GDM1 (cell line): Measurements from ENCODE around the gene ERICH4.
A peak's percentile ranks its signal among the peaks of the same experiment; 100 is the strongest.
"Not testable (repeated sequence)": the region's sequence is repeated elsewhere in the genome, so short reads cannot be mapped to it uniquely, and the experiment has no call there.

Experiments used
- DNase-seq: peaks from one replicate; lab custom pipeline; 2025; lab: John Stamatoyannopoulos, UW

The ERICH4 gene

DNA sequence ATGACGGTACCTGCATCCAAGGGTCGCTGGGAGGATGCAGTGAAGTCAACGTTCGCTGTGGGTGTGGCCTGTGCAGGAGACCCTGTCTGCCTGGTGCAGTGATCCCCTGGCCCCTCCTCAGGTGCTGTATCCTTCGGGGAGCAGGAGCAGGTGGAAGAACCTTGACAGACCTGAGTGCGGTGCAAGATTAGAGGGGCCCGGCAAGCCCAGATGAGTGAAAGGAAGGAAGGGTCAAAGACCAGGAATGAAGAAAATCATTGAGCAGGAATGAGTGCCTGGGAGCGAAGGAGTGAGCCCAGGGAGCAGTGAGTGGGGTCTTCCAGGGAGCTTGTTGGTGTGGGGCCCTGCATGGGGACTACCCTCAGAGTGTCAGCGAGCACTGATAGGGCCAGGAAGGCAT lies 28.5 kb upstream of the ERICH4 start:
- no peak for DNase-seq

DNA sequence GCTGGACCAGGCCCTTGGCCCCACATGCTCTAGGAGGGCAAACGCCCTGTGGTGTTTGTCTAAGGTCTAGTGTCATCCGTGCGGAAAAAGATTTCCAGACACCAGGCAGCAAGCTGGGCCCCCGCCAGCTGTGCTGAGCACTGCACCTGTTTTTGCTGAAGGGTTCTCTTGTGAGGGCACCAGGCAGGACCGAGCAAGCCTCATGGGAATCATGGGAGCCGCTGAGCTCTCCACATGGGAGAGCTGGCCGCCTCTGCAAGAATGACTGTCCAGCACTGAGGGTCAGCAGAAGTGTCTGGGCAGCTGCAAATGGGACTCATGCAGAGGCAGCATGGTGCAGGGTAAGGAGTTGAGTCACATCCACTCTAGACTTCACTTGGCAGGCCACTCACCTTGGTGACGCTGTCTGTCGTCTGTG lies 27.8 kb upstream of the ERICH4 start:
- no peak for DNase-seq

DNA sequence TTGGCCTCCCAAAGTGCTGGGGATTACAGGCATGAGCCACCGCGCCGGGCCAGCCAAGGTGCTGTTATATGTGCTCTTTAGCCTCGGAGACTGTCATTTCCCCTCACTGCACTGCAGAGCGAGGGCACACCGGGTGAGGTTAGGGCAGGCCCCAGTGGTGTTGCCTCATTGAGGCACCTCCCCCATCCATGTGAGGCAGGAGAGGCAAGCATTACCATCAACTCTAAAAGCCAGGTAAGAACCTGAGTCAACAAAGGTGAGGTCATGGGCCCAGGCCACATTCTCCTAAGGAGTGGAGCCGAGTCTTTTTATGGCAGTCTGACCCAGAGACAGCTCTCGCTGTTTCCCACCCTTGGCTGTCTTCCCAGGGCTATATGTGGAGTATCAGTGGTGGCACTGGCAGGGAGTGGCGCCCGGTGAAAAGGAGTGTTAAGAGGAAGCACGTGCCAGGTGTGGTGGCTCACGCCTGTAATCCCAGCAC lies 26.7 kb upstream of the ERICH4 start:
- no peak for DNase-seq

DNA sequence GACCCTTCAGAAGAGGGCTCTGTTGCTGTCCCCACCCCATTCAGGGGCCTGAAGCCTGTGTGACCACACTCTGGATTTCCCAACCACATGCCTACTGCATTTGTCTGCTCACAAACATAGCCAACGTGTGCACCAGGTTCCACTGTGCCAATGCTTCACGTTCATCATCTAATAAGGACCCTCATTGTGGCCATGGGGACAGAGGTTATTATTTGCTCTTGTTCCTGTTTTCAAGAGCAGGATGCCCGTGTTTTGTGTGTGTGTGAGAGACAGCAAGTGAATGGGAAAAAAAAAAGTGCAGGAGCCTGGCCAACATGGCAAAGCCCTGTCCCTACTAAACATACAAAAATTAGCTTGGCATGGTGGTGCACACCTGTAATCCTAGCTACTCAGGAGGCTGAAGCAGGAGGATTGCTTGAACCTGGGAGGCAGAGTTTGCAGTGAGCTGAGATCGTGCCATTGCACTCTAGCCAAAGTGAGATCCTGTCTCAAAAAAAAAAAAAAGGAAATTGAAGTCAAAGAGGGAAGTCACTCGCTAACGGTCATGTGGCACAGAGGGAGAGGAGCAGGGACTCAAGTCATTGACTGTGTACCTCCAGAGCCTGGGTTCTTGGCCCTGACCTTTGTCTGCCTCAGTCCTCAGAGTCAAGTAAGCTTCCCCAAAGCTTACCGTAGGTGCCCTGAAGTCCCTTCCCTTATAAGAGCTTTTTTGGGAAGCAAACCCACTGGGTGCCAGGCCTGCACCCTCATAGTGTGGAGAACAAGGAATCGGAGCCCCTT lies 22.7 kb upstream of the ERICH4 start:
- DNase-seq = peak; percentile 65

DNA sequence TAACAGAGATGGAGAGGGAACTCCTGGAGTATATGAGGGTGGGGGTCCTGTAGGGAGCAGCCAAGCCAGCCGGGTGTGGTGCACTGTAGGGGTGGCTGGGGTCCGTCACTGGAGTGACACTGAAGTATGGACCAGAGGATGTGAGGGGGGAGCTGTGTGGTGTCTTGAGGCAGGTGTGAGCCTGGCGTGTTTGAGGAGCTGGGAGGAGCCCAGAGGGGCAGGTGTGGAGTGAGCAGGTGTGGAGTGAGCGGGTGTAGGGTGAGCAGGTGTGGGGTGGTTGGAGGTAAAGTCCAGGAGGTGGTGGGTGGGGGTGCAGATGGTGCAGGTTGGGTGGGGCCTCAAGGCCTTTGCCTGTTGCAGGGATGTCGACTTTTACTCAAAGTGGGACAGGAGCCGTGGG lies 21.6 kb upstream of the ERICH4 start:
- DNase-seq = no peak

DNA sequence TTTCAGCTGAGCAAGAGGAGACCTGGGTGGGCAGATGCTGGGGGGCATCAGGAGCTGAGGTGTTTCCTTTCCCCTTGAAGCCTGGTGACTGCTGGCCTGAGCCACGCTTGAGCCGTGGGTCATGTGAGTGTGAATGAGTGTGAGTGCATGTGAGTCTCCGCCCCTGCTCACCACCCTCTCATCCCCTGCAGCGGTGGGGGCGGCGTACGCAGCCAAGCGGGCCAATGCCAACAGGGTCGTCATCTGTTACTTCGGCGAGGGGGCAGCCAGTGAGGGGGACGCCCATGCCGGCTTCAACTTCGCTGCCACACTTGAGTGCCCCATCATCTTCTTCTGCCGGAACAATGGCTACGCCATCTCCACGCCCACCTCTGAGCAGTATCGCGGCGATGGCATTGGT lies 21.0 kb upstream of the ERICH4 start:
- DNase-seq = no peak

DNA sequence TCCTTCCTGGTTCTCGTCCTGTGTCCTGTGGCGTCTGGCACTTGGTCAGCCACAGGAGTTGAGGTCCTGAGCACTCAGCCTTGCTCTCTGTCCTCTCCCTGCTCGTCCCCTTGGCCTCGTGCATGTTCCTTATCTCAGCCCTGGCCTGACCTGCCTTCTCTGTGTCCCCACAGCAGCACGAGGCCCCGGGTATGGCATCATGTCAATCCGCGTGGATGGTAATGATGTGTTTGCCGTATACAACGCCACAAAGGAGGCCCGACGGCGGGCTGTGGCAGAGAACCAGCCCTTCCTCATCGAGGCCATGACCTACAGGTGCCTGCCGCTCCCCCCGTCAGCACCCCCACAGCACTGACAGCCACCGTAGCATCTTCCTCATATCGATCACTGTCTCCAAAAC lies 20.5 kb upstream of the ERICH4 start:
- DNase-seq = no peak

DNA sequence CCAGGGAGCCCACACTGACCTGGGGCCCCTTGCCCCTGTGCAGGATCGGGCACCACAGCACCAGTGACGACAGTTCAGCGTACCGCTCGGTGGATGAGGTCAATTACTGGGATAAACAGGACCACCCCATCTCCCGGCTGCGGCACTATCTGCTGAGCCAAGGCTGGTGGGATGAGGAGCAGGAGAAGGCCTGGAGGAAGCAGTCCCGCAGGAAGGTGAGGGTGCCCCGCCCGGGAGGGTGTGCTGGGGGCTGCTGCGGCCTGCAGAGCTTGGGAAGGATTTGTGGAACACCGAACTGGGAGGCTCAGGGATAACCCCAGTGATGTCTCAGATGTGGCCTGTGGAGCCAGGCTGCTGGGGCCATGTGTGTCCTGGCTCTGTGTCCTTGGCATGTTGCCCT lies 20.0 kb upstream of the ERICH4 start:
- DNase-seq = no peak

DNA sequence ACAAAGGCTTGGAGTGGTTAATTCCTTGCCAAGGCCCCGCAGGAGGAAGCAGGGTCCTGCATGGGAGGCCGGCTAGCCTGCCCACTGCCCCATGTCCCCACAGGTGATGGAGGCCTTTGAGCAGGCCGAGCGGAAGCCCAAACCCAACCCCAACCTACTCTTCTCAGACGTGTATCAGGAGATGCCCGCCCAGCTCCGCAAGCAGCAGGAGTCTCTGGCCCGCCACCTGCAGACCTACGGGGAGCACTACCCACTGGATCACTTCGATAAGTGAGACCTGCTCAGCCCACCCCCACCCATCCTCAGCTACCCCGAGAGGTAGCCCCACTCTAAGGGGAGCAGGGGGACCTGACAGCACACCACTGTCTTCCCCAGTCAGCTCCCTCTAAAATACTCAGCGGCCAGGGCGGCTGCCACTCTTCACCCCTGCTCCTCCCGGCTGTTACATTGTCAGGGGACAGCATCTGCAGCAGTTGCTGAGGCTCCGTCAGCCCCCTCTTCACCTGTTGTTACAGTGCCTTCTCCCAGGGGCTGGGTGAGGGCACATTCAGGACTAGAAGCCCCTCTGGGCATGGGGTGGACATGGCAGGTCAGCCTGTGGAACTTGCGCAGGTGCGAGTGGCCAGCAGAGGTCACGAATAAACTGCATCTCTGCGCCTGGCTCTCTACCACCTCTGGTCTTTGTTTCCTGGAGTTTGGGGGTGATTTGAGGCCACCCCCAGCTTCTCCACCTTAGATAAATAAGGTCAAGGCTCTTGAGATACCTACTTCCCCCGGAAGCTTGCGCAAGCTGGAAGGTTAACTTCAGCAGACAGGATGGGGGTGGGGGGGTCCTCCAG lies 18.4 kb upstream of the ERICH4 start:
- DNase-seq = no peak

DNA sequence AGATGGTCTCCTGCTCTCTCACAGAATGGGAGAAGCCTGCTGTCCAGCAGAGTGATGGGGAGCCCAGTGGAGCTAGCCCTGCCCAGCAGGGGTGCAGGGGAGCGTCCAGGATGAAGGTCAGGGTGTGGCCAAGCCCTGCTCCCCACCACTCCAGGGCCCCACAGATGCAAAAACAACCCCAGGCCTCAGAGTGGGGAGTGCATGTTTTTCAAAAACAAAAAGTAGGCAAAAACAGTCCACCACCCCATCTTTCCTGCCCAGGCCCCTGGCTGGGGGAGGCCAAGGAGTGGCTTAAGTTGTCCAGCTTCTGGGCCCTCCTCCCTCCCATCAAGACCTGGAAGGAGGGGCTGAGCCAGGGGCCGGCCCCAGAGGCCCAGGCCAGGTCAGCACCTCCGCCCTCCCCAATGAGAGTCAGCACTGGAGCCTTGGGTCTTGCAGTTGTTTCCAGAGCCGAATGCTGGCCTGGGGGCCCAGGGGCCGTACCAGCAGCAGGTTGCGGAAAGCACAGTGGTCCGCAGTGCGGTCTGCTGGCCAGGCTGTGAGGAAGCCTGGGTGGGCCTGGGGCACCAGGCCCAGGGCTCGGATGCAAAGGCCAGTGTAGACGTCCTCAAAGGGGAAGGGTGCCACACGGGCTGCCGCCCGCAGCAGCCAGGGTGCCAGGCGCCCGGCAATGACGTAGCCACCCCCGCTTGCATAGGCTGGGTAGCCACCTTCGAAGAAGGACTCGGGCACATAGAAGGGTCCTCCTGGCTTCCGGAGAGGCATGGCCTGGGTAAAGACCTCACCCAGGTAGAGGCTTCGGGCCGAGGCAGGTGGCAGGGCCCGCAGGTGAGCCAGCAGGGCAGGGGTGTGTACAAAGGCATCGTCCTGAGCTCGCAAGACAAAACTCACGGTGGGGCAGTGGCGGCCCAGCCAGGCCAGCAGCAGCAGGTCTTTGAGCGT lies 17.5 kb upstream of the ERICH4 start:
- no peak for DNase-seq

DNA sequence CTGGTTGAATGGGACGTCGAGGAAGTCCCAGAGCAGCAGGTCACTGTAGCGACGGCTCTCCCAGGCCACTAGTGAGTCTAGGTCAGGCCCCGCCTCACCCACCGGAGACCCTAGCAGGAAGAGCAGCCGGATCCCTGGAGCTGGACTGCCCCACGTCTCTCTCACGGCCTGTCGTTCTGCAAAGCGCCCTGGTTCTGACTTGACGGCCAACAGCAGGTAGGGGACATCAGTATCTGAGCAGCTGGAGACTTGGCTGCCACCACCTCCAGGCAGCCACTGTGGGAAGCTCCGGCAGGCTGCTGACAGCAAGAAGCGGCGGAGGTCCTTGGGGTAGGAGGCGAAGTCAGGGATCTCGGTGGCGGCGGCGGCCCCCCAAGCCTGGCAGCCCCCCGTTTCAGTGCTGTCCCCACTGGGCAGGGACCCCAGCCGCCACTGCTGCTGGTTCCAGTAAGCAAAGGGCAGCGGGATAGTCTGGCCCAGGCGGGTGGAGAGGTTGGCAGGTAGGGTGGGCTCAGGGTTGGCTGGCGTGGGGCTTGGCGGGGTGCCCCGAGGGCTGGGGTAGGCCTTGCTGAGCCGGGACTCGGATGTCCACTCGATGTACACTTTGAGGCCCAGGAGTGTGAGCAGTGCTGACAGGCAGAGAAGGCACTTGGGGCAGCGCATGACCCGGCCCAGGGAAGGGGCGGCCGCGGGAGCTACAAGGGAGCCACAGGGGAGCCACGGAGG lies 16.7 kb upstream of the ERICH4 start:
- no peak for DNase-seq

DNA sequence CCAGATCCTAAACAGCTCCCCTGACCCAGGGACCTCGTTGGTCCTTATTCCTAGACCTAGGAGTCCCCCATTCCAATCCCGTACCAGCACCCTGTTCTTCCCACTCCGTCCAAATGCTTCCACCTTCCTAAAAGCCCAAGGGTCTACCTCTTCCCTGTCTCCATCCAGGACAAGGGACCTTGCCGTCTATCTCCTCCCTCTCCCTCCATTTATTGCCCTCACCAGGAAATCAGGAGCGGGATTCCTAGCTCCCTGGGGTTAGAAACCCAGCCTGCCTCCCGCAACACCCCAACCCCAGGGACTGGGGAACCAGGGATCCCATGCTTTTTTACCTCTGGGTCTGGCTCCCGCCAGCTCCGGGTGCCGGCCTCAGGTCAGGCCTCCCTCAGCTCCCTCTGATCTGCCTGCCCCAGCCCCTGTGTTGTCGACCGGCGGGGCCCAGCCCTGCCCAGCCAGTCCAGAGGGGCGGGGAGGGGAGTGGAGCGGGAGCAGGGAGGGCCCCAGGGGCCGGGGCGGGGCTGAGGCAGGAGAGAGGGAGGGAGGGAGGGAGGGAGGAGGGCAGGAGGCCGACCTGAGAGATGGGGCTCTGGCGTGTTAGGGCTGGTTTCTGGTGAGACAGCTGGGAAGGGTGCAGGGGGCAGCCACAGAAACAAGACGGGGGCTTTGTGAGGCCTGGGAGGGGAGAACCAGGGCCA lies 15.9 kb upstream of the ERICH4 start, which contains the start of gene B3GNT8:
B3GNT8 (minus strand) TSS at position 423 of the 695 bp plus-strand sequence. CDS start 596 bp downstream, outside the sequence.
- DNase-seq = no peak

DNA sequence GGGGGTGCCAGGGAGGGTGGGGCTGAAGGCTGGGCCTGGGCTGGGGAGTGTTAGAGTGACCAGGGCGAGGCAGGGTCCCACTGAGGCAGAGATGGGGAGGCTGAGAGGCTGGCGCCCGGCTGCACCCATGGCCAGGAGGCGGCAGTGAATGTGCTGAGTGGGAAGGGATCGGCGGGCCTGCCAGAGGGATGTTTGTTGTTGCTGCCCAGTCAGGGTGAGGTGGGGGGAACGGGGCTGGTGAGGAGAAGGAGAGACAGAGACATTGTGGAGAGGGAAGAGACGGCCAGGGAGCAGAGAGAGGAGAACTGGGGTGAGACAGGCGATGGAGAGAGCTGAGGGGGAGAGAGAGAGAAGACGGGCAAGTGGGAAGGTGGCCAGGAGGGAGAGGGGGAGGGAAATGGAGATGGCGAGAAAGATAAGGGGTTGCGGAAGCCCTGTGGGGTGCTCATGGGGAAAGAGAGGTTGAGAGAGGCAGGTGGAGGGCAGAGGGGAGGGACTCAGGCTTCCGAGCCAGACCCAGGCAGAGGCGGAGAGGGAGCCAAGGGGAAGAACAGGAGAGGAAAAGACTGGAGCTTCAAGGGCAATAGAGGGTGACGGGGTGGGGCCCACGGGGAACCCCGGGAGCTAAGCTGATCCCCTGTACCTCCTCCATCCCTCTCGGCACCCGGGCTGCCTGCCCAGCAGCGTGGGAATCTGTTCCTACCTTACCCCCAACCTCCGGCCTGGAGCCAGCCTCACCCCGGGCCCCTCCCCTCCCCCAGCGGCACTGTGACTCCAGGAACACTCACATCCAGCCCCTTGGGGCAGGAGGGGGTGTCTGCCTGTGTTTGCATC lies 15.1 kb upstream of the ERICH4 start:
- no peak for DNase-seq

DNA sequence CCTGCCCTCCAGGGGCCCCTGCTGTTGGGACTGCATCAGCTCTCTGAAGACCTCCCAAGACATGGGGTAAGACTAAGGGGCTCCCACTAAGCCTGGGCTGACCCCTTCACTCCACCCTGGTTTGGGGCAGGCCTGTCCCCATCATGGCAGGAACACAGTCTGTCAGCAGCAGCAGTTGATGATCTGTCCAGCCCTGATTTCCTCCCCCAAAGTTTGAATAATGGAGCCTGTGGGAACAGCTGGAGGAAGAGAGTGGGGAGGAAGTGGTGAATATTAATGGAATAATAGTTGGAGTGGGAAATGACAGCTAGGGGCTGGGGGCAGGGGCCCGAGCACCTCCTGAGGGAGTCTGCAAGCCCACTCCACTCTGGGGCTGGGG lies 14.5 kb upstream of the ERICH4 start:
- no peak for DNase-seq

DNA sequence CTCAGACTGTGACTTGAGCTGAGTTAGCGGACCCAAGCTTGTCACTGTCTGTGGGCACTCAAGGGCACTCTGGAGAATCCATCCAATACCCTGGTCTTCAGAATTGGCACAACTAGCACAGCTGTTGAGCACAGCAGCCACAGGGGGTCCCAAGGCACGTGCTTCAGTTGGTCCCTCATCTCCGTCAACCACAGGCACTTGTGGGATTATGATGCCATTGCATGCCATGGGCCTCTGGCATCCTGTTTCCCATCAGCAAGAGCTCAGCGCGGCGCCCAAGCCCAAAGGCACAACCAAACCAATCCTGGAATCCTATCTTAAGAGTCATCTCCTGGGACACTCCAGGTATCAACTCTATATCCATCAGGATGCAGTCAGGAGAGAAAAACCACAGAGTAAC lies 12.0 kb upstream of the ERICH4 start:
- no peak for DNase-seq

DNA sequence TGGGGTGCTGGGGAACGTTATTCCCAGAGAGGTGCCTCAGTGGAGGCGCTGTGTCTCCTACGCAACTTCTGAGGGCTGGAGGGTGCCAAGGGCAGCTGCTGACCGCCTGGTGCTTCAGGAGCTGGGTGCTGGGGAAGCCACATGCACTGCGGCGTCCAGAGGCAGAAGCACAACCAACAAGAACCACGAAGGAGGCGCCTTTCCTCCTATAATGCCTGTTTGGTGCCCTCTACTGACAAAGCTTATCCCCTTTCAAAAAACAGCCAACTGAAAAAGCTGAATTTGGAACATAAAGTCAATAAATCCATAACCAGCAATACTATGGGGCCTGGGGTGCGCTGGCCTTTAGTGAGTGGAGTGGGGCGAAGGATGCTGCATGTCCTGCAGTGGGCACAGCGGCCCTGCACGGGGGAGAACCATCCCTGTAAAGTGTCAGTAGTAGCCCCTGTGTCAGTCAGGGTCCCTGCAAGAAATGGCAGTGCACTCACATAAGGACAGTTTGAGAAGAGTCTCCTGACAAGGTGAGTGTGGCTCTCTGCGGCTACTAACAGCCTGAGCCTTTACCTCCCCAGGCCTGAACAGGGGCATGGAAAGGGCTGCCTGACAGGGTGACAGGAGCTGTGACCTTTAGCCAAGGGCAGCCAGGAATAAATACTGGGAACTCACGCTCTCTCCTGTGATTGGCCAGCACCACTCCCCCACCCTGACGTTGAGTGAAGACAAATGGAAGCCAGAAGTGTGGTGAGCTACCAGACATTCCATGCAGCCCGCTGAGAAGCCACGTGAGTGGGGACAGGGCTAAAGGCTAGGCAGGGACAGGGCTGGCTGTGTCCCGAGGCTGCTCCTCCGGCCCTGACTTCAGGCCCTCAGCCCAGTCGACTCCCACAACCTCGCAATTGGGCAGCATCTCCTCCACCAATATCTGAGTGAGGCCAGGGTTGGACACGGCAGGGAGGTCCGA lies 11.2 kb upstream of the ERICH4 start:
- peak; percentile 44 for DNase-seq

DNA sequence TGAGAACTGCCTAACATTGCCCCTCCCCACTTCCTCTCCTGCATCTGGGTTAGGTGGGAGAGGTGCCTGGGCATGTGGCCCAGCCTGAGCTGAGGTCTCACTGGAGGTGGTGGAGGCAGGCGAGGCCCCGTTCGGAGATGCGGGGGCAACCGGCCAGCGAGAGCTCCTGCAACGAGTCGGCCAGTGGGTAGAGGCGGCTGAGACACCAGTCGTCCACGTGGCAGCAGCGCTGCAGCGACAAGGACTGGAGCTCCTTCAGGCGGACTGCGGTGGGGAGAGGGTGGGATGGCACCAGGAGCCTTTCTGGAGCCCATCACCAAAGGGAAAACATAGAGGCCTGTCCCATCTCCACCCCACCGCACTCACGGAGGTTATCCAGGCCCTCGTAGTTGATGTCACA lies 9.8 kb upstream of the ERICH4 start:
- DNase-seq = no peak

DNA sequence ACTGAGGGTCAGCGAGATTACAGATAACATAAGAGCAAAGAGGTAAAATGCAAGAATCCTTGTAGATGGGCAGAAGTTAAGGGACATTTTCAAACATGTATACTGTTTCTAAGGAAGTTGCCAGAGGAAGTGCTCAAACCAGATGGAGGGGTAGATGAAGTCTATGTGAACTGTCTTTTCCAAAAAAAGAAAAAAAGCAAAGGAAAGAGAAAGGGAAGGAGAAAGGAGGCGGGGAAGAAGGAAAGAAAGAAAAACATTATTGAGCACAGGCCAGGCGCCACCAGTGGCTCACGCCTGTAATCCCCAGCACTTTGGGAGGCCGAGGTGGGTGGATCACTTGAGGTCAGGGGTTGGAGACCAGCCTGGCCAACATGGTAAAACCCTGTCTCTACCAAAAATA lies 8.5 kb upstream of the ERICH4 start:
- DNase-seq = no peak

DNA sequence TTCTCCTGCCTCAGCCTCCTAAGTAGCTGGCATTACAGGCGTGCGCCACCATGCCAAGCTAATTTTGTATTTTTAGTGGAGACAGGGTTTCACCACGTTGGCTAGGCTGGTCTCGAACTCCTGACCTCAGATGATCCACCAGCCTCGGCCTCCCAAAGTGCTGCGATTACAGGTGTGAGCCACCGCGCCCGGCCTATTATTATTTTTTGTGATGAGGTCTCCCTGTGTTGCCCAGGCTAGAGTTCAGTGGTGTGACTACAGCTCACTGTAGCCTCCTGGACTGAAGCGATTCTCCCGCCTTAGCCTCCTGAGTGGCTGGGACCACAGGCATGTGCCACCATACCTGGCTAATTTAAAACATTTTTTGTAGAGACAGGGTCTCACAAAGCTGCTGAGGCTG lies 7.6 kb upstream of the ERICH4 start:
- not testable (repeated sequence) for DNase-seq
